Peyer's patch (tissue), 4 donors: Measurements from ENCODE around the gene SNX21.

Source experiments
- CTCF ChIP-seq, 6 experiments: fragments of 450-650 bp in 4 of 6; fragments of 200-600 bp in 2 of 6; sonication (generic) in 1 of 6; IDR thresholded peaks; one replicate each; pipeline ENCODE4 v1.5.1; 2017 to 2019; ENCODE audit warnings: antibody characterized with exemption in 6 of 6, mild to moderate bottlenecking in 3 of 6, moderate library complexity in 1 of 6
- POLR2A ChIP-seq, 2 donors: fragments of 450-650 bp; IDR thresholded peaks; one replicate each; pipeline ENCODE4 v1.5.1; 2017; ENCODE audit warnings: antibody characterized with exemption in 2 of 2, mild to moderate bottlenecking in 2 of 2, moderate library complexity in 2 of 2

GRCh38 chr20:45852326-45852725 lies 18.7 kb downstream of the SNX21 start:
- no peak for TF ChIP-seq POLR2A (IDR thresholded peaks at IDR 0.05)
- TF ChIP-seq CTCF (IDR thresholded peaks at IDR 0.05), result no peak
